ENCODE measurements around the gene MCRIP2. TPM values are rescaled to one million over a fixed set of nuclear protein-coding genes. Genes with fewer than 3 reads are reported as not detected.
A peak's percentile ranks its signal among the peaks of the same experiment; 100 is the strongest.
"Not testable (repeated sequence)": the region's sequence is repeated elsewhere in the genome, so short reads cannot be mapped to it uniquely, and the experiment has no call there.

The MCRIP2 gene, protein sequence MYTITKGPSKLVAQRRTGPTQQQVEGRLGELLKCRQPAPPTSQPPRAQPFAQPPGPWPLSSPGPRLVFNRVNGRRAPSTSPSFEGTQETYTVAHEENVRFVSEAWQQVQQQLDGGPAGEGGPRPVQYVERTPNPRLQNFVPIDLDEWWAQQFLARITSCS
- total RNA-seq: 17.6 and 26.4 TPM in 2 replicates

- DNase-seq (ENCODE audit: low read depth): peak; percentile 28
Observed at GRCh38 chr16:641326-642188, at the start of gene MCRIP2. Gene MCRIP2, plus strand, starts transcription at chr16:641828. Its CDS starts 164 bp downstream, at chr16:641992.

GRCh38 chr16:591892-592517 is 49.6 kb upstream of the MCRIP2 start:
- DNase-seq (ENCODE audit: low read depth): no peak

DNA sequence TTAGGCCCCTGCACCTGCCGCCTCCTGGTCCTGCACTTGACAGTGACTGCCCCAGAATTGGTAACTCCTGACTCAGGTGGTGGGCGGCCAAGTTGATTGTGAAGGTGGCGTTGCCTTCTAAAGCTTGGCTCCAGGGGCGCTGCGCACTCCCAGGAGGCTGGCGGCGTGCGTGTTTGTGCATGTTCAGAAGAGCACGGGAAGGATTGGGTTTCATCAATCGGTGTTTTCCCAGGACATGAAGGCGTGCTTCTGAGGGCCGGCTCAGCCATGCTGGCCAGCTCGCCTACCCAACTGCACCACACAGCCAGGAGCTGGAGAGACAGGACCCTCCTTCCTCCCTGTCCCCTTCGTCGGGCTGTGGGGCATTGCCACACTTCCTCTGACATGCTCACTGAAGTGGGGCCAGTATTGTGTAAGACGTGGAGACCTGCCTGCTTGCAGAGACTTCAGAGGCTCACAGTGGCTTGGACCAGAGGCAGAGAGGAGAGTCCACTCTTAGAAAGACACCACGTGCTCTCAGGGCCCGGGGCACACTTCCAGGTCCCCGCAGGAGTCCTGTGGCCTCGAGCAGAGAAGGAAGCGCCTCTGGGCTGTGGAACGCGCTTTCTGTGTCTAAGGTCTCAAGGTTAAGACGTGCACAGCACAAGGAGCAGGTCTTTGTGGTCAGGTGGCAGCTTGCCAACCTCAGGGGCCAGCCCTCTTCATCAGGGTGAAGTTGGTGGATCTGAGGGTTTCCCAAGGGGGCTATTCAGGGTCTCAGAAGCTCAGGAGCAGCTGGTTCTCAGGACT is 48.9 kb upstream of the MCRIP2 start:
- DNase-seq (ENCODE audit: low read depth): peak; percentile 72

- DNase-seq (ENCODE audit: low read depth): peak; percentile 68
Observed at GRCh38 chr16:593406-593805, 48.2 kb upstream of the MCRIP2 start.

DNA sequence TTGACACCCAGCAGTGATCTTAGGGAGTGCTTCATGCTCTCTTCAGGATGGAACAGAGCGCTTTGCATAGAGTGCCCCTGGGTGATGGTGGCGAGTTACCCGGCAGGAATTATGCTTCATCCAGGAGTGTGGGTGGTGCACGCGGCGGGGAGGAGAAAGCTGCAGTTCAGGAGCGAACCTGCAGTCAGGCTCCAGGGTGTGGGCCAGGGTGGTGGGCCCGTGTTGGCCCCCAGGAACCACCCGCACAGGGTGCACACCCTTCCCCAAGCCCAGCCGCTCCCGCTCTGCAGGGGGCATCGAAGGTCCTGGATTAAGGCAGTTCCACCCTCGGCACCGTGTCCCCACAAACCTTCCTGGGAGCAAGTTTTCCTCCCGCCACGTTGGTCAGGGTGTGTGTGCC is 47.8 kb upstream of the MCRIP2 start:
- no peak for DNase-seq (ENCODE audit: low read depth)

DNA sequence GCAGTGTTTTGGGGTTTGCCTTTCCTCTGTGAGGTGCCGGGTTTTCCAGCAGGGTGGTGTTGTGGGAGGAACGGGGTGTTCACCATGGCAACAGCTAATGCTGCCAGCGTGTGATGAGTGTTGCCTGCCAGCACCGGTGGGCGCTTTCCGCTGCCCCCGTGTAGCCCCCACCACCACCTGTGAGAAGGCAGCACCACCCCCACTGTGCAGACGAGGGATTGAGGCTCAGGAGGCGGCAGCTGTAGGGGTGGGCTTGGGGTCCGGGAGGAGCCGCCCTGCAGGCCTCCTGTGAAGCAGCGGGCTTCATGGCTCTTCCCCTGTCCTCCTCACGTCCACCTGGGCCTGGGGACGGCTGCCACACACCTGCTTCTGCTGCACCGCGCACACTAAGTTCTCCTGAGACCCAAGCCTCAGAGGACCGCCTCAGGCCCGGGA is 46.5 kb upstream of the MCRIP2 start:
- DNase-seq (ENCODE audit: low read depth): no peak

GRCh38 chr16:595942-596735 is 45.5 kb upstream of the MCRIP2 start:
- DNase-seq (ENCODE audit: low read depth): no peak

DNA sequence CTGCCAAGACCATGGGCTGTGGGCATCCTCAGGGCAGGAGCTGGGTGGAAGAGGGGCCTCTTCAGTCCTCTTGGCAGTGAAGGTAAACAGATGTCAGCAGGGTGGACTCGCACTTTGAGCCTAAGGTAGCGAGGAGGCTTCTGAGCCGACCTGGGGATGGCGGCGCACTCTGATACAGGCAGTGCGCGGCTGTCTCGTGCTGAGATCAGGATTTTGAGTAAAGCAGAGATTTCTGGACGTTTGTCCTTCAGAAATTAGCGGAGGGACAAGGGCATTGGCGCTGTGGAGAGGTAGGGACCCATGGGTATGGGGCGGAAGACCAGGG is 44.9 kb upstream of the MCRIP2 start:
- no peak for DNase-seq (ENCODE audit: low read depth)

DNA sequence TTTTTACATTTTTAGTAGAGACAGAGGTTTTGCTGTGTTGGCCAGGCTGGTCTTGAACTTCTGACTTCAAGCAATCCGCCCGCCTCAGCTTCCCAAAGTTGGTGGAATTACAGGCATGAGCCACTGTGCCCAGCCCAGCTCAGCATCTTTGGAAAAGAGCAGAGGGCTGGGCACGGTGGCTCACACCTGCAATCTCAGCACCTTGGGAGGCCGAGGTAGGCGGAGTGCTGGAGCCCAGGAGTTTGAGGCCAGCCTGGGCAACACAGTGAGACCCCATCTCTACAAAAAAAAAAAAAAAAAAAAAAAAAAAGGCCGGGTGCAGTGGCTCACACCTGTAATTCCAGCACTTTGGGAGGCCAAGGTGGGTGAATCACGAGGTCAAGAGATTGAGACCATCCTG is 44.0 kb upstream of the MCRIP2 start:
- not testable (repeated sequence) for DNase-seq (ENCODE audit: low read depth)

DNA sequence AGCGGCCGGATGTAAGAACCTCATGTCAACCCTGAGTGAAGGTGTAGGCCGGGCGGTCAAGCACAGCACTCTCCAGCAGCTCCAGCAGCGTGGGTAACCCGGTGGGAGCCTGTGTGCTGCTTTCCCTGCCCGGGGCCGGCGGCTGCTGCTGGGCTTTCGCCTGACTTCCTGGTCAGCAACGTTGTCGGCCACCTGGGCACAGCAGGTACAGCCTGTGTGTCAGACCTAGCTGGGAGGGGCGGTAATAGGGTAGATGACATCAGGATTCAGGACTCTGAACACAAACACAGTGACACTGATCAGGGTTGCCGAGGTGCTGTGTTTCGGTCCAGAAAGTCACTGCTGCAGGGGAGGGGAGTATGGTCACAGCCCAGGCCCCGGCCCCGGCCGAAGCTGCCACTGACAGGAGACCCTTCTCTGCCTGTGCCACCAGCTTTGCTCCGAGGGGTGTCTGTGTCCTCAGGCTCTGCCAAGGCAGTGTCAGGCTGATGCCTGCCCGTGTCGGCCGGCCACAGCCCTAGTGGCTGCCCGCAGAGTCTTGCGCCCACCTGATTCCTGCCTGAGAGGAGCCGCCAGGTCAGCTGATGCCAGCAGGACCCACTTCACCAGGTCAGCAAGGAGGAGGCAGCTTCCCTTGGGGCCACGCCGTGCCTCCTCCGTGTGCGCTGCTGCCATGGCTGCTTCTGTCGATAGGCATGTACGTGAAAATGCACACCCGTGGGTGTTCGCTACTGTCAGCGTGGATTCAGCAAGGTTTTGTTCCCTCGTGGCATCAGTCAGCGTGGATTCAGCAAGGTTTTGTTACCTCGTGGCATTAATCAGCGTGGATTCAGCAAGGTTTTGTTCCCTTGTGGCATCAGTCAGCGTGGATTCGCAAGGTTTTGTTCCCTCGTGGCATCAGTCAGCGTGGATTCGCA is 42.5 kb upstream of the MCRIP2 start:
- DNase-seq (ENCODE audit: low read depth): no peak

GRCh38 chr16:600781-601180 is 40.8 kb upstream of the MCRIP2 start:
- no peak for DNase-seq (ENCODE audit: low read depth)

GRCh38 chr16:603933-604332 is 37.7 kb upstream of the MCRIP2 start:
- no peak for DNase-seq (ENCODE audit: low read depth)

DNA sequence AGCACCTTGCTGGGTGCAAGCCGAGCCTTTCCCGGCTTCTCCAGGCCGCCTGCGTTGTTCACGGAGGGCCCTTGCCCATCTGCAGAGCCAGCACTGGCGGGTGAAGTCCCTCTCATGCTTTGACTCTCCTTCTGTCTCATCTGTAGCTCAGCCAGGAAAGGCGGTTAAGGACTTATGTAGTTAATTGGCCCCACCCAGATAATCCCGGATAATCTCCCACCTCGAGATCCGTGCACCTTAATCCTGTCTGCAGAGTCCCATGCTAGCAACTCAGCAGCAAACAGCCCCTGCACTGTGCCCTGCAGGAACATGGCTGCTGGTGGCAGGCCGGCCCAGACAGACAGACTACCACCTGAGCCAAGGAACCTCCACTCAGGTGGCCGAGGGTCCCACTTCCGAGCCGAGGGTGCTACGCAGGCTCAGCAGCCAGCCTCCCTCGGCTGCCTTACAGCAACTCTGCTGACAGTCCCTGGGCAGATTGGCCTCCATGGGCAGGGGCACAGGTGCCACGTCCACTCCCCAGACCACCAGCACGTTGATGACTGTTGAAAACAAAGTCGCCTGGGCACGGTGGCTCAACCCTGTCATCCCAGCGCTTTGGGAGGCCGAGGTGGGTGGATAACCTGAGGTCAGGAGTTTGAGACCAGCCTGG is 34.8 kb upstream of the MCRIP2 start:
- DNase-seq (ENCODE audit: low read depth): no peak

GRCh38 chr16:608019-608418 is 33.6 kb upstream of the MCRIP2 start:
- no peak for DNase-seq (ENCODE audit: low read depth)

DNA sequence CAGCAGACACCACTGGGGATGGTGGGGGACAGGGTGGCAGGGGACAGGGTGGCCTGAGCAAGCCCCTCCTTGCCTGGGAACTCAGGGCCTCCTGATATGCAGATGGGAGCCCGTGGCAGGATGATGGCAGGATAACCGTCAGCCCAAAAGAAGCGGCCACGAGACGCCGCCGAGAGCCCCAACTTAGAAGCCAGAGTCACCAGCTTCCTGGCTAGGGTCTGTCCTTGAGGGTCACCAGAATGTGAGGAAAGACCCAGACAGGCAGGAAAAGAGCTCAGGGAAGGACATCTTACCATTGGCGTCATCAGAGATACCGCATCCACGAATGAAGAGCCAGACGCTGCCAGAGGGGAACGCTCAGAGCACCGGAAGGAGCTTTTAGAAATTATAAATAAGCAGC is 32.3 kb upstream of the MCRIP2 start:
- no peak for DNase-seq (ENCODE audit: low read depth)

DNA sequence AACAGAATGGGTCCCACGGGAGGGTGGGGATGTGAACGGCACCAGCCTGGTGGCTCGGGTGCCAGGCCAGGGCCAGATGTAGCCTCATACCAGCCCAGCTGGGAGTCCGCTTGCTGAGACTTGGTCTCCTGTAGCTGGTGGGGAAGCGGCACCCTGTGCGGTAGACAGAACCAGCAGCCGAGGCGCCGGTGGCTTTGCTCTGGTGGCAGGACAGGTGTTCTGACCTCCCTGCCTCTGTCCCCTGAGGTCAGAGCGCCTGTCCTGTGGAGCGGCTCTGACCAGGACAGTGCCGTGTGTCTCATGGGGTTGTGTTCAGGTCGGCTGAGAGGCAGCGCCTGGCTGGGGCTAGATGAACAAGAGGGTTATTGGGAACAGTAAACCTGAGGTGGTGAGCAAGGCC is 31.6 kb upstream of the MCRIP2 start:
- no peak for DNase-seq (ENCODE audit: low read depth)

DNA sequence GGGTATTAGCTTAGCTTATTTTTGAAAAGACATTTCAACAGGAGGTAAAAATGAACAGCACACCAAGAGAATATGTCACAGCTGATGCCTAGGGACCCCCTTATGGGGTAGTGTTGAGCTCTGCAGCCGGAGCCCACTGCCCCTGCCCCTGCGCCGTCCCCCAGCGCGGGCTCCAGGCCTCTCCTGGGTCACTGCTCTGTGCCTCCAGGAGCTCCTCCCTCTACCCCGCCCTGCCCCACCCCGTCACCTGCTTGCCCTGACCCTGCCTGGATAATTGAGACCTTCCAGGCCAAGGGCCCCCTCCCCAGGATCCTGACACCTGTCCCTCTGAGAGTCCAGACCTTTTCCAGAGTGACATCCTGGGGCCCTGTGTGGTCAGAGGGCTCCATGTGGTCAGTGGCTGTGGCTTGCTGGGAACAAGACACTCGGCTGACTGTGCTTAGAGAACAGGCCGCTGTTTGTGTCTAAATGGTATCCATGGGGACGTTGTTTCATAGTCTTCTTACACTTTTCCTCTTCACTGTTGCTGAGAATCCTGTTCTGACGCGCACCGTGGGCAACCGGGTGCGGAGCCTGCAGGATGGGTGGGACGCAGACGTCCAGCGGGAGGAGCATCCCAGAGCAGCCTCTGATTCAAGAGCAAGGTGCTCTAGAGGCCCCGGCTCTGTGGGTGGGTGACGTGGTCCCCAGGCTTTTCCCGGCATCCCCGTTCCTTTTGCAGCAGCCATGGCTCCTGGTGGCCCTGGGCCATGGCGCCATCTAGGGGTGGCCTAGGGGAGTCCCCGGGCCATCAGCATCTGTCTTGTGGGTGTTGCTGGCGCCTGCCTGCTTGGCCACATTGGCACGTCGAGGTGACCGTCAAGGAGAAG is 30.9 kb upstream of the MCRIP2 start:
- peak; percentile 16 for DNase-seq (ENCODE audit: low read depth)

DNA sequence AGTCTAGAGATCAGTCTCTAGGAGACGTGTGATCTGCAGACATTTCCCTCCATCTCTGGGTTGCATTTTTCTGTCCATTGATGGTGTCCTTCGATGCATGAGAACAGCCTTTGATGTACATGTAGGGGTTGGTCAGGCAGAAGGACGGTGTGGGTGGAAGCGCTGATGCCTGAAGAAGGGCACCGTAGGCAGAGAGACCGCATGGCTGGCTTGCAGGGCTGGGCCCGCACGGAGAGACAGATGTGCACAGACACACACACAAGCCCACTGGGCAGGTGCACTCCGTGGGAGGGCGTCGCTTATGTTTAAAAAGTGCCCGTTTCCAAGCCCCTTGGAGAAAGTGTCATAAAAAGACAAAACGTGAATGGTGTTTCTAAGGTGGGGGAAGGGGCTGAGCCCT is 26.5 kb upstream of the MCRIP2 start:
- no peak for DNase-seq (ENCODE audit: low read depth)

Data from renal cortical epithelial cell (primary cell).